SK-N-SH (cell line): ENCODE results near the gene TEKT2. TPM values are rescaled to one million over a fixed set of nuclear protein-coding genes. Genes with fewer than 3 reads are reported as not detected.

Experiments
- CTCF ChIA-PET: fragments of 300-600, 350-600 bp; formaldehyde crosslinking; extraction: SDS; loops from one replicate; lab custom pipeline; 2021; lab: Yijun Ruan, JAX
- POLR2A ChIA-PET: fragments of 350-600 bp; sonication (Branson Sonifier 250); formaldehyde crosslinking; extraction: SDS; loops from one replicate; lab custom pipeline; 2020; ENCODE audit warnings: antibody characterized with exemption, inconsistent platforms; lab: Yijun Ruan, JAX
- DNase-seq: peaks from one replicate; pipeline ENCODE4 v3.0.0; 2012
- H2AFZ ChIP-seq: fragments of 200-600 bp; sonication (generic); 2 replicates; pipeline ENCODE4 v1.8.1; 2016; ENCODE audit warnings: antibody characterized with exemption, mild to moderate bottlenecking, low read depth
- H3F3A ChIP-seq: fragments of 200-600 bp; sonication (generic); replicated peaks from 2 replicates; pipeline ENCODE3; 2016; ENCODE audit warnings: antibody characterized with exemption, mild to moderate bottlenecking; ENCODE audit not compliant: insufficient read depth
- H3K27ac ChIP-seq, 2 experiments: fragments of 200-500 bp in 1 of 2; fragments of 200-600 bp in 1 of 2; sonication (Bioruptor generic) in 1 of 2; sonication (generic), shearing (Covaris generic) in 1 of 2; 2 replicates each; pipeline versions ENCODE4 v1.5.1 to v1.6.1; 2014 to 2016; ENCODE audit warnings: low read depth in 2 of 2, inconsistent platforms in 1 of 2, low read length in 1 of 2, mild to moderate bottlenecking in 1 of 2, mixed read lengths in 1 of 2
- H3K27me3 ChIP-seq: fragments of 200-600 bp; sonication (generic), shearing (Covaris generic); 2 replicates; pipeline ENCODE4 v1.6.1; 2016; ENCODE audit warnings: mixed run types; ENCODE audit not compliant: insufficient read depth
- H3K36me3 ChIP-seq, 2 experiments: fragments of 200-500 bp in 1 of 2; fragments of 200-600 bp in 1 of 2; sonication (Bioruptor generic) in 1 of 2; sonication (generic) in 1 of 2; replicated peaks in 1 of 2; 2 replicates each; pipeline versions ENCODE3 to v1.5.1; 2014 to 2016; ENCODE audit warnings: low read length in 1 of 2, mild to moderate bottlenecking in 1 of 2; ENCODE audit not compliant: insufficient read depth in 2 of 2, control insufficient read depth in 1 of 2
- H3K4me1 ChIP-seq, 2 experiments: fragments of 200-500 bp in 1 of 2; fragments of 200-600 bp in 1 of 2; sonication (Bioruptor generic) in 1 of 2; sonication (generic), shearing (Covaris generic) in 1 of 2; 2 replicates each; pipeline versions ENCODE4 v1.5.1 to v1.6.1; 2014 to 2016; ENCODE audit warnings: low read depth in 1 of 2, low read length in 1 of 2, mixed run types in 1 of 2; ENCODE audit not compliant: insufficient read depth in 2 of 2, control insufficient read depth in 1 of 2
- H3K4me2 ChIP-seq: fragments of 200-600 bp; sonication (generic), shearing (Covaris generic); 2 replicates; pipeline ENCODE4 v1.6.1; 2017; ENCODE audit warnings: mixed run types
- H3K4me3 ChIP-seq, 2 experiments: fragments of 200-500 bp in 1 of 2; fragments of 200-600 bp in 1 of 2; sonication (Bioruptor generic) in 1 of 2; sonication (generic), shearing (Covaris generic) in 1 of 2; 2 replicates each; pipeline versions ENCODE4 v1.5.1 to v1.8.1; 2014 to 2016; ENCODE audit warnings: low read depth in 2 of 2, inconsistent platforms in 1 of 2, low read length in 1 of 2, mild to moderate bottlenecking in 1 of 2, mixed read lengths in 1 of 2, moderate library complexity in 1 of 2
- H3K79me2 ChIP-seq: fragments of 200-600 bp; sonication (generic); 2 replicates; pipeline ENCODE4 v1.8.1; 2017; ENCODE audit warnings: mild to moderate bottlenecking; ENCODE audit not compliant: insufficient read depth
- H3K9ac ChIP-seq: fragments of 200-600 bp; sonication (generic); 2 replicates; pipeline ENCODE4 v1.6.1; 2017; ENCODE audit warnings: mixed run types
- H3K9me2 ChIP-seq: fragments of 200-600 bp; sonication (generic); 2 replicates; pipeline ENCODE4 v1.6.1; 2017; ENCODE audit warnings: mixed run types
- H3K9me3 ChIP-seq: fragments of 200-600 bp; sonication (generic); 2 replicates; pipeline ENCODE4 v1.6.1; 2017; ENCODE audit warnings: mixed run types, mild to moderate bottlenecking, moderate library complexity
- H4K20me1 ChIP-seq: fragments of 200-600 bp; sonication (generic); 2 replicates; pipeline ENCODE4 v1.6.1; 2017; ENCODE audit warnings: mild to moderate bottlenecking, mixed run types; ENCODE audit not compliant: insufficient read depth
- ELF1 ChIP-seq: IDR thresholded peaks from 2 replicates; pipeline ENCODE4 v1.4.0; 2012
- EP300 ChIP-seq, 2 experiments: IDR thresholded peaks; 2 replicates each; pipeline versions ENCODE4 v1.4.0 to v1.6.1; 2012; ENCODE audit warnings: borderline replicate concordance in 1 of 2, low read depth in 1 of 2, low read length in 1 of 2
- FOSL2 ChIP-seq: IDR thresholded peaks from 2 replicates; pipeline ENCODE4 v1.4.0; 2012; ENCODE audit warnings: low read depth, mild to moderate bottlenecking, moderate library complexity, borderline replicate concordance
- FOXJ3 ChIP-seq: sonication (generic); formaldehyde crosslinking; IDR thresholded peaks from 2 replicates; pipeline ENCODE4 v1.5.1; 2020; ENCODE audit warnings: mild to moderate bottlenecking, missing genetic modification reagents
- MEF2A ChIP-seq: IDR thresholded peaks from 2 replicates; pipeline ENCODE4 v1.4.0; 2012; ENCODE audit warnings: low read depth, borderline replicate concordance
- MXI1 ChIP-seq: IDR thresholded peaks from 2 replicates; pipeline ENCODE4 v1.6.1; 2012; ENCODE audit warnings: mild to moderate bottlenecking, low read depth, low read length, improper control_type of control experiment
- NFIC ChIP-seq: IDR thresholded peaks from 2 replicates; pipeline ENCODE4 v1.4.0; 2012; ENCODE audit warnings: borderline replicate concordance
- PBX3 ChIP-seq: IDR thresholded peaks from 2 replicates; pipeline ENCODE4; 2012
- RCOR1 ChIP-seq: fragments of 150-350 bp; IDR thresholded peaks from 2 replicates; pipeline ENCODE4 v1.6.1; 2017; ENCODE audit warnings: antibody characterized with exemption, low read length
- SIN3A ChIP-seq: IDR thresholded peaks from 2 replicates; pipeline ENCODE4 v1.6.1; 2012; ENCODE audit warnings: low read depth, mild to moderate bottlenecking, low read length, moderate library complexity, borderline replicate concordance
- TAF1 ChIP-seq: IDR thresholded peaks from 2 replicates; pipeline ENCODE4 v1.6.1; 2012; ENCODE audit warnings: low read depth, mild to moderate bottlenecking, low read length, moderate library complexity, borderline replicate concordance
- TCF12 ChIP-seq: IDR thresholded peaks from 2 replicates; pipeline ENCODE4 v1.4.0; 2012
- TEAD4 ChIP-seq: IDR thresholded peaks from 2 replicates; pipeline ENCODE4 v1.4.0; 2012; ENCODE audit warnings: mild to moderate bottlenecking, borderline replicate concordance; ENCODE audit not compliant: insufficient read depth
- USF2 ChIP-seq: fragments of 150-350 bp; IDR thresholded peaks from 2 replicates; pipeline ENCODE4 v1.6.1; 2017; ENCODE audit warnings: antibody characterized with exemption, low read length, low read depth, borderline replicate concordance
- WGBS: methylation state at CpG from one replicate; pipeline ENCODE4 v1.1.6; 2017; ENCODE audit warnings: low lambda C conversion rate; 5-methylcytosine and 5-hydroxymethylcytosine counted together
- polyA plus RNA-seq, 3 experiments: library from polyadenylated mRNA; depleted of rRNA; stranded (reverse); fragments of >200 nt; gene quantifications; 2 replicates each; pipeline ENCODE4 v1.2.3, GENCODE V29; 2012

The TEKT2 gene
- polyA plus RNA-seq, 1 of the 3 experiments (the other 2 are of a cell fraction), result 1.2 TPM

GRCh38 chr1:36119456-36119855, 35.6 kb downstream of the TEKT2 start:
- peaks cover 10 to 27% of the 10 kb centered on the region in 2 experiments; a peak in 2 of 4 replicates for H3K4me1 ChIP-seq
- no peaks in the 10 kb centered on the region for H3K9me2 ChIP-seq
- TF ChIP-seq EP300 (IDR thresholded peaks at IDR 0.05; ENCODE audit: borderline replicate concordance in 1 of 2, low read depth in 1 of 2, low read length in 1 of 2) (no peak), MEF2A (no peak), MXI1 (no peak), USF2 (no peak), FOXJ3 (CRISPR knock-in tag) (no peak), TCF12 (no peak), SIN3A (no peak), FOSL2 (no peak), PBX3 (no peak), ELF1 (no peak)
- TF ChIP-seq, all 33 proteins: peak for 0
- WGBS, result 76% methylated on average over 7 of the region's 9 CpGs
- H3F3A ChIP-seq, result peaks cover 9% of the 10 kb centered on the region
- H3K4me3 ChIP-seq, result no peak overlapping the region
- no peak overlapping the region for H3K27ac ChIP-seq
- ChIA-PET POLR2A (no interaction called here), CTCF (interaction anchor here (5.2 to 32.6 kb wide), 2 partner anchors 16 to 19 kb away, joined by 47 to 700 read pairs; no protein-coding TSS in a partner anchor)
- H4K20me1 ChIP-seq, result no peaks in the 10 kb centered on the region
- no peaks in the 10 kb centered on the region for H3K36me3 ChIP-seq
- H3K27me3 ChIP-seq, result no peaks in the 10 kb centered on the region
- no peak overlapping the region for H2AFZ ChIP-seq
- H3K9me3 ChIP-seq, result no peaks in the 10 kb centered on the region
- no peak overlapping the region for H3K9ac ChIP-seq
- H3K79me2 ChIP-seq, result no peaks in the 10 kb centered on the region
- no peak overlapping the region for H3K4me2 ChIP-seq
- DNase-seq, result no peak

- Histone ChIP-seq H3K27ac (no peak overlapping the region), H3K4me2 (no peak overlapping the region), H3F3A (peaks cover under 1% of the 10 kb centered on the region), H3K9ac (no peak overlapping the region), H3K9me3 (no peaks in the 10 kb centered on the region), H3K9me2 (no peaks in the 10 kb centered on the region), H3K4me3 (no peak overlapping the region), H3K79me2 (no peaks in the 10 kb centered on the region), H3K4me1 (peaks cover 0 to under 1% of the 10 kb centered on the region in 2 experiments; a peak in 1 of 4 replicates), H3K36me3 (no peaks in the 10 kb centered on the region), H2AFZ (no peak overlapping the region), H3K27me3 (no peaks in the 10 kb centered on the region), H4K20me1 (no peaks in the 10 kb centered on the region)
- TF ChIP-seq TEAD4 (no peak), TAF1 (no peak), RCOR1 (no peak), NFIC (no peak), TCF12 (no peak), PBX3 (no peak), MXI1 (no peak)
- ChIA-PET POLR2A (no interaction called here), CTCF (interaction anchor here (1.0 to 2.0 kb wide), 3 partner anchors 9 to 22 kb away, joined by 3 to 8 read pairs (median 6); no protein-coding TSS in a partner anchor)
- peak; percentile 12 for DNase-seq
- 91% methylated on average over 11 of the region's 12 CpGs for WGBS
Measured at GRCh38 chr1:36122062-36123030, 38.5 kb downstream of the TEKT2 start.
